ENCODE data around the gene EMCN.

The EMCN gene

DNA sequence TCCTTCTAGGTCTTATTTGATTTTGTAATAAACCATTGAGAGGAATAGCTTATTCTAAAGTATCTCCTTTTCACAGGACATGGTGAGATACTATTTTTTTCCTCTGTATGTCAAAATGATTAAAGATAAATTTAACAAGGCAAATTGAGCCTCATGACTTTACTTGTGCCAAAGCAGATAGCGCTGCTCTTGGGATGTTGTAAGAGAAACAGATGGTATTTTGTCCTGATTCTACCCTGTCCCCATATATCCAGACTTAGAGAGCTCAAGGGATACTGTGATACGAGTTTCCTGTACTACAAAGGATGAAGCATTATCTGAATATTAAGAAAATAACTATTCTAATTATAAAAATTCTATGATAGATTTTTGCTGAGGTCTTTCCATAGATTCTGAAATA, 34.0 kb downstream of the EMCN start:
- no peak for ATAC-seq (replicated peaks; ENCODE audit: extremely low read depth, poor library complexity, severe bottlenecking)
- Mint-ChIP-seq H3K9me3 (no peaks in the 10 kb centered on the region), H3K4me1 (no peaks in the 10 kb centered on the region), H3K27me3 (peaks cover 29% of the 10 kb centered on the region), H3K4me3 (no peak overlapping the region), H3K36me3 (ENCODE audit: insufficient read depth) (no peaks in the 10 kb centered on the region), H3K27ac (ENCODE audit: low read depth) (no peak overlapping the region)
- DNase-seq (ENCODE audit: low spot score in 2 of 2), result no peak

DNA sequence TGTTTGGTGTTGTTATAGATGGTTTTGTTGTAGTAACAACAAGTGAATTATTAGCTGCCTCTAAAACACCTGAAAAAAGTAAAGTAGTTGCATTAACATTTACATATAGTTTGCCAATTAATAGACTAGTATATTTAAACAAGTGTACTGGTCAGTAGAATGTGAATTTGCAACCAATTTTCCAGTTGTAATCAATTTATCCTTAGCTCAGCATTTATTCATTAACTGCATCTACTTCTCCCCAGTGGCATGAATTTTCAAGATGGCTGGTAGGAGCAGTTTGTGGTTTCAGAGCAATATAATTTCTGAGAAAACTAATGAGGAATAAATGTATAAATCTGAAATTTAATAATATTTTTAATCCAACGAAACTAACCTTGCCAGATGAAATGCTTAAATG, 37.9 kb downstream of the EMCN start:
- Mint-ChIP-seq H3K9me3 (no peaks in the 10 kb centered on the region), H3K4me1 (no peaks in the 10 kb centered on the region), H3K4me3 (no peak overlapping the region), H3K36me3 (ENCODE audit: insufficient read depth) (no peaks in the 10 kb centered on the region), H3K27me3 (peaks cover 17% of the 10 kb centered on the region), H3K27ac (ENCODE audit: low read depth) (no peak overlapping the region)
- ATAC-seq (replicated peaks; ENCODE audit: extremely low read depth, poor library complexity, severe bottlenecking) (no peak), DNase-seq (ENCODE audit: low spot score in 2 of 2) (no peak)

DNA sequence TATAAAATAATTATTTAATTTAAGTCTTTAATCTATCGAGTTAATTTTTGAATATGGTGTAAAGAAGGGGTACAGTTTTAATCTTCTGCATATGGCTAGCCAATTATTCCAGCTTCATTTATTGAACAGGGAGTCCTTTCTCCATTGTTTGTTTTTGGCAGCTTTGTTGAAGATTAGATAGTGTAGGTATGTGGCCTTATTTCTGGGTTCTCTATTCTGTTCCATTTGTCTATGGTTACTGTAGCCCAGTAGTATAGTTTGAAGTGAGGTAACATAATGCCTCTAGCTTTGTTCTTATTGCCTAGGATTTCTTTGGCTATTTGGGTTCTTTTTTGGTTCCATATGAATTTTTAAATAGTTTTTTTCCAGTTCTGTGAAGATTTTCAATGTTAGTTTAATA, 48.3 kb downstream of the EMCN start:
- no peaks in the 10 kb centered on the region for H3K9me3 Mint-ChIP-seq
- H3K4me1 Mint-ChIP-seq, result no peaks in the 10 kb centered on the region
- no peak overlapping the region for H3K4me3 Mint-ChIP-seq
- ATAC-seq (replicated peaks; ENCODE audit: extremely low read depth, poor library complexity, severe bottlenecking) (no peak), DNase-seq (ENCODE audit: low spot score in 2 of 2) (no peak)
- H3K36me3 Mint-ChIP-seq (ENCODE audit: insufficient read depth), result no peaks in the 10 kb centered on the region
- no peak overlapping the region for H3K27ac Mint-ChIP-seq (ENCODE audit: low read depth)
- no peaks in the 10 kb centered on the region for H3K27me3 Mint-ChIP-seq

DNA sequence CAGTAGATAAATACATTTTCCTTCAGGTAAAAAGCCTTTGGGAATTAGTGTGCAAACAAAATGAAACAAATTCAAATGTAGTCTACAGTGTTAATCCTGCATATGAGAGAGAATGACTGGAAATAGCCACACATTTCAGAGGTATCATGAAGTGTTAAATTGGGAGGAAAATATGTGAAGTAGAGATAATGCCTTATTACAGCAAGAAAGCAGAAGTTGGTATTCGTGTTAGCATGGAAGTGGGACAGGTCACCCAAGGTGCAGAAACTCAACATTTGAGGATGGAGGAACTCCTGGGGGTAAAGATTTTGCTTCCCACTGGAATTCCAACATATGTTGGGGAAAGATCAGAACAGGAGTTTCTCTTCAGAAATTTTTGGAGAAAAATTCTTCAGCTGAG, 51.3 kb downstream of the EMCN start:
- Mint-ChIP-seq H3K4me1 (no peaks in the 10 kb centered on the region), H3K9me3 (no peaks in the 10 kb centered on the region), H3K36me3 (ENCODE audit: insufficient read depth) (no peaks in the 10 kb centered on the region), H3K27ac (ENCODE audit: low read depth) (no peak overlapping the region), H3K27me3 (no peaks in the 10 kb centered on the region), H3K4me3 (no peak overlapping the region)
- no peak for DNase-seq (ENCODE audit: low spot score in 2 of 2)
- ATAC-seq (replicated peaks; ENCODE audit: extremely low read depth, poor library complexity, severe bottlenecking), result no peak

DNA sequence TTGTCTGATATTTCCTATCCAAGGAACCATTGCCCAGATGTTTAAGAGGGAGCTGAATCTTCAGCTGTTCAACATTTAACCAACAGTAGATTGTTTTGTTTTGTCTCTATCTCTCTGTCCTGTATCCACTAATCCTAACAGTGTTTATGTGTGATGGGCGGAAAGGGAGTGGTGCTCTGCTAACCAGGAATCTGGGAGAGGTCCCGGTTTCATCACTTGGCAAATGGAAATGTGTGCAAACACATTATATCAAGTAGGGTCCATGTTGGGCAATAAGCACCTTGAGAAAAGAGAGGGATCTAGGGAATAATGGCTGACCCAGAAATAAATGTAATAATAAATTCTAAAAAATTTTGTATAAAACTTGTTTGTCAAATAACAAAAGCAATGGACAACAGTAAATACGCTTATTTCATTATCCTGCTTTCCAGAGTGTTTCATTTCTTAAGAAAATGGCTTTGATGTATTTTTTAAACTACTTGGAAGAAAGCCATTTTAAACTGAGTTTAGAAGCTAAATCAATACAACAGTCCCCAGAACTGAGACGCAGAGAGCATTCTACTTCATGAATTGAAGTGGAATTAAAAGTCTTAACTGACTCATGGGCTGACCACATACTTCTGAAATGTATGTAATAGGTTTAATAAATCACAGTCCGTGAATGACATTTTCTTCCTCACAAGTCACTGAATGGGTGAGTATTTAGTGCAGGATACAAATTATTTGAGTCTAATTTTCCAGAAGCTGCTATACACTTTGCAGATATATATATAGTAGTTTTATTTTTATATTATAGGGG, 55.8 kb downstream of the EMCN start:
- DNase-seq (ENCODE audit: low spot score in 2 of 2) (no peak), ATAC-seq (replicated peaks; ENCODE audit: extremely low read depth, poor library complexity, severe bottlenecking) (no peak)
- no peaks in the 10 kb centered on the region for H3K27me3 Mint-ChIP-seq
- peaks cover 5% of the 10 kb centered on the region for H3K4me1 Mint-ChIP-seq
- H3K9me3 Mint-ChIP-seq, result no peaks in the 10 kb centered on the region
- no peaks in the 10 kb centered on the region for H3K36me3 Mint-ChIP-seq (ENCODE audit: insufficient read depth)
- no peak overlapping the region for H3K4me3 Mint-ChIP-seq
- no peak overlapping the region for H3K27ac Mint-ChIP-seq (ENCODE audit: low read depth)

DNA sequence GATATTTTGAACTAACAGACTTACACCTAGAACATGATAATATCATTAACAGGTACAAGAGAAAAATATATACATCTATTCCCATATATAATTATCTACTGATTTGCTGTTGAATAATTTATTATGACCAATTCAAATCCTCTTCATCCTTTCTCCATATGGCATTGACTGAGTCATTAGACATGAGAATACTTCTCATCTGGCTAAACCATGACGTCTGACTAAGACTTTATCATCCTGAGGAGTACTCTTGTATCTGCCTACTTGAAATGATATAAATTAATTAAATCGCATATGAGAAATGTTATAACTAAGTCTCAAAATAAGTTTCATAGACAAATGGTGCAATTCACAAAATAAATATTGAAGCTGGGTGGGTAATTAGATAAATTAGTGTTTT, 67.4 kb downstream of the EMCN start:
- Mint-ChIP-seq H3K9me3 (peaks cover 5% of the 10 kb centered on the region), H3K4me3 (no peak overlapping the region), H3K4me1 (no peaks in the 10 kb centered on the region), H3K27me3 (peaks cover 7% of the 10 kb centered on the region), H3K27ac (ENCODE audit: low read depth) (no peak overlapping the region), H3K36me3 (ENCODE audit: insufficient read depth) (no peaks in the 10 kb centered on the region)
- DNase-seq (ENCODE audit: low spot score in 2 of 2) (no peak), ATAC-seq (replicated peaks; ENCODE audit: extremely low read depth, poor library complexity, severe bottlenecking) (no peak)

DNA sequence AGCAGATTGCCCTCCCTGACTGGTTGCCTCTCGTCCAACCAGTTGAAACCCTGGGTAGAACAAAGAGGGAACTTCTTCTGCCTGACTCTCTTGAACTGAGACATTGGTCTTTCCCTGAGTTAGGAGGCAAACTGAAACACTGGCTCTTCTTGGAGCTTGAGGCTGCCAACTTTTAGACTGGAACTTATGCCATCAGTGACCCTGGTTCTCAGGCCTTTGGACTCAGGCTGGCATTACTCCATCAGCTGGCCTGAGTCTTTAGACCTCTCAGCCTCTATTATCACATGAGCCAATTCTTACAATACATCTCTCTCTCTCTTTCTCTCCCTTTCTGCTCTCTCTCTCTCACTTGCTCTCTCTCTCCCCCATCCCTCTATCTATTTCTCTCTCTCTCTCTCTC, 86.4 kb downstream of the EMCN start:
- H3K27me3 Mint-ChIP-seq, result peaks cover 10% of the 10 kb centered on the region
- ATAC-seq (replicated peaks; ENCODE audit: extremely low read depth, poor library complexity, severe bottlenecking) (no peak), DNase-seq (ENCODE audit: low spot score in 2 of 2) (no peak)
- H3K27ac Mint-ChIP-seq (ENCODE audit: low read depth), result no peak overlapping the region
- no peak overlapping the region for H3K4me3 Mint-ChIP-seq
- H3K9me3 Mint-ChIP-seq, result no peaks in the 10 kb centered on the region
- no peaks in the 10 kb centered on the region for H3K36me3 Mint-ChIP-seq (ENCODE audit: insufficient read depth)
- no peaks in the 10 kb centered on the region for H3K4me1 Mint-ChIP-seq

DNA sequence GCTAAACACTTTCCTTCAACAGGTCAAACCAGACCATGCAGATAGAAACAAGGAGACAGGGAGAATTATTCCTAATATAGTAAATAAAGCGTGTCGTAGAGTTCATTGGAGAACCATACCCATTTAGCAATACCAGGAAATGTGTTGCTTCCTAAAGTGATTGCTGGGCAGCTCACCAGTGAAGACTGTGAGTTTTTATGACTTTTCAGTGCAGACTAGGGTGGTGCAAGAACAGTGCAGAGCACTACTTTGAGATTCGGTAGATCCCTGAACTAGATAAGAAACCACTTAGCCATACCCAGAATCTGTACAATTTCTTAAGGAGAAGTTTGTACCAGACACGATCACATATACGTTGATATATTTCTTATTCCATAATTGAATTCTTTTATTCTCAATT, 87.4 kb downstream of the EMCN start:
- no peak overlapping the region for H3K4me3 Mint-ChIP-seq

DNA sequence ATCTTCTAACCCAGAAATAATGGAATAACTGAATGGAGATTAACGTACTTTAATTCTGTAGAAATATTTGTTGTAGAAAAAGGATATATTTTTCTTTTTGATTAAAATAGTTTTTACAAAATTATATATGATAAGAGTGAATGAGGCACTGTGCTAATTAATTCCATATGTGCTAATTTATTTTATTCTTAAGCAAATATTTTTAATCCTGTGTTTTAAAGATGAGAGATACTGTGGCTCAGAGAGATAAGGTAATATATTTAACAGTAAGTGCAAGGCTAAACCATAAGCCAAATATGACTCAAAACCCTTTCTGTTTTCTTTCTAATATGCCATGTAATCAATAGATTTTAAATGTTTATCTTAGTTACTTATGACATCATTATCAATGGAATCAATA, 88.2 kb downstream of the EMCN start:
- ATAC-seq (replicated peaks; ENCODE audit: extremely low read depth, poor library complexity, severe bottlenecking) (no peak), DNase-seq (ENCODE audit: low spot score in 2 of 2) (no peak)
- Mint-ChIP-seq H3K4me3 (no peak overlapping the region), H3K36me3 (ENCODE audit: insufficient read depth) (no peaks in the 10 kb centered on the region), H3K9me3 (no peaks in the 10 kb centered on the region), H3K27ac (ENCODE audit: low read depth) (no peak overlapping the region), H3K27me3 (peaks cover 10% of the 10 kb centered on the region), H3K4me1 (no peaks in the 10 kb centered on the region)

More for the DNA sequence above, 87.4 kb downstream of the EMCN start:
- ATAC-seq (replicated peaks; ENCODE audit: extremely low read depth, poor library complexity, severe bottlenecking), result no peak
- H3K27me3 Mint-ChIP-seq, result peaks cover 10% of the 10 kb centered on the region
- no peak for DNase-seq (ENCODE audit: low spot score in 2 of 2)
- no peaks in the 10 kb centered on the region for H3K36me3 Mint-ChIP-seq (ENCODE audit: insufficient read depth)
- H3K9me3 Mint-ChIP-seq, result no peaks in the 10 kb centered on the region
- no peaks in the 10 kb centered on the region for H3K4me1 Mint-ChIP-seq
- H3K27ac Mint-ChIP-seq (ENCODE audit: low read depth), result no peak overlapping the region

DNA sequence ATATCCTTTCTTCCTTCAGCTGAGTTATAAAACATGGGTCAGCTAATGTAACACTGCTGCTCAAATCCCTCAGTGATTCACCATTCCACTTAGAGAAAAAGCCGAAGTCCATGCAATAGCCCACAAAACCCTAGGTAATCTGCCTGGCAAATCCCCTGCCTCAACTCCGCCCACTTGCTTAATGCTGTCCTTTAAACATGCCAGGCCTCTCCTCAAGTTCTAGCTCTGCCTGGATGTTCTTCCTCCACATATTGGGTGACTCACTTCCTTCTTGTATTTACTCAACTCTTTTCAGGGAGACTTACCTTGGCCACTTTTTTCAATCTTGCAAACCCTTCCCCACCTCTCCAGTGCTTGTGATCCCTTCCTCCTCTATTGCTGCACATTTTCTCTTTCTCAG, 89.8 kb downstream of the EMCN start:
- Mint-ChIP-seq H3K4me1 (no peaks in the 10 kb centered on the region), H3K4me3 (no peak overlapping the region), H3K9me3 (no peaks in the 10 kb centered on the region), H3K27me3 (peaks cover 10% of the 10 kb centered on the region), H3K36me3 (ENCODE audit: insufficient read depth) (no peaks in the 10 kb centered on the region), H3K27ac (ENCODE audit: low read depth) (no peak overlapping the region)
- no peak for DNase-seq (ENCODE audit: low spot score in 2 of 2)
- no peak for ATAC-seq (replicated peaks; ENCODE audit: extremely low read depth, poor library complexity, severe bottlenecking)

DNA sequence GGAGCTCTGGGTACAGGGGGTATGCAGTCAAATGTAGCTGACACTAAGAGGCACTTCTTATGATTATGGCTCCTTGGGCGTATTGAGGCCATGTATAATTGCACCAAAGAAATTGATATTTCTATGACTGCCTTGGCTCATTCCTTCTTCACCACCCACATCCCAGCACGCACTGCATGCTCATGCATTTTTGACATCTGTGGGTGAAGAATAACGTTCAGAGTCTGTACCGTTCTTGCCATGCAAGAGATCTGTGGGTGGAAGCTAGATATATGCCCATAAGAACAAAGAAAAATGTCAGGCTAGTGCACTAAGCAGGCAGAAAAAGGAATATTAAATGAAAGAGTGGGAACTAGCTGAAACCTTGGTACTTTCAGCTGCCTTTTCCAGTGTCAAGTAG, 93.4 kb downstream of the EMCN start:
- no peaks in the 10 kb centered on the region for H3K36me3 Mint-ChIP-seq (ENCODE audit: insufficient read depth)
- no peak for DNase-seq (ENCODE audit: low spot score in 2 of 2)
- ATAC-seq (replicated peaks; ENCODE audit: extremely low read depth, poor library complexity, severe bottlenecking), result no peak
- no peaks in the 10 kb centered on the region for H3K4me1 Mint-ChIP-seq
- H3K9me3 Mint-ChIP-seq, result no peaks in the 10 kb centered on the region
- no peak overlapping the region for H3K4me3 Mint-ChIP-seq
- H3K27me3 Mint-ChIP-seq, result peaks cover 10% of the 10 kb centered on the region
- H3K27ac Mint-ChIP-seq (ENCODE audit: low read depth), result no peak overlapping the region

DNA sequence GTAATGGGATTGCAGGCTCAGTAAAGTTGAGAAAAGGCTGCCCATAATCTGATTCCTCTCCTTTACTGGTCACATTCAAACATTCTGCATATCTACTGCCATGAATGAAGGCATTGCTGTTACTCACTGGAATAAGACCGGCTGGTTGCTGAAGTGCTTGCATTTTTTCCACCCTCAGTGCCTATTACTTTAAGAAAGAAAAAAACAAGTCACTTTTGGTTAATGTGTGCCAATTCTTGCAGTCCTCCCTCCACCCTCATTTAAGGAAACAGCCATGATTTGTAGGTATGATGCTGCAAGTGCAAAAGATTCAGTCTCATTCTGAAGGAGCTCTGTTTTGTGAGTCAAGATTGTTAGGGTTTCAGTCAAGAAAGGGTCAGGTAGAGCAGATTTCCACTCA, 94.9 kb downstream of the EMCN start:
- ATAC-seq (replicated peaks; ENCODE audit: extremely low read depth, poor library complexity, severe bottlenecking) (no peak), DNase-seq (ENCODE audit: low spot score in 2 of 2) (no peak)
- no peaks in the 10 kb centered on the region for H3K9me3 Mint-ChIP-seq
- no peak overlapping the region for H3K27ac Mint-ChIP-seq (ENCODE audit: low read depth)
- peaks cover 18% of the 10 kb centered on the region for H3K27me3 Mint-ChIP-seq
- H3K36me3 Mint-ChIP-seq (ENCODE audit: insufficient read depth), result no peaks in the 10 kb centered on the region
- no peaks in the 10 kb centered on the region for H3K4me1 Mint-ChIP-seq
- no peak overlapping the region for H3K4me3 Mint-ChIP-seq

DNA sequence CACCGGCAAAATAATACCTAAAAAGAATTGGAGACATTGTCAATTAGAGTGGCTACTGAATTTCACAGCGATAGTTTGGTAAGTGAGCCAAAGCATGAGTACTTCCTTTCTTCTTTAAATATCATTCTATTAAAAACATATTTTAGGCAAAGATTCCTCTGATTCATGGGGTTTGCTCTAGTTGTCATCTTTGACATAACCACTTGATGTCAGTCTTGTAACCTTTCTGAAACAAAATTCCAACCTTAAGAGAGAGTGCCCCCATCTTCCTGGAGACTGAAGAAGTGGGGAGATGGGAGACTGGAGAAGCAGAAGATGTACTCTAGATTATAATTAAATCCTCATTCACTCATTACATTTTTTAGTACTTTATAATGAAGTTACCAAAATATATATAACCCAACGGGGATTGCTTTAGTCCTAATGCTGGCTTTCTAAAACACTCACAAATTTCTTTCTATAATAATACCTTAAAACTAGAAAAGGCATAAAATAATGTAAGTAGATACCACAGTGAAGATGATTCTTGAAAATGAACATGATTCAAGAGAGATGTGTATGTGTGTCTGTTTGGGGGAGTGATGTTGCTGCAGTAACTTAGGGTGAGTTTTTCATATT, 96.4 kb downstream of the EMCN start:
- DNase-seq (ENCODE audit: low spot score in 2 of 2) (no peak), ATAC-seq (replicated peaks; ENCODE audit: extremely low read depth, poor library complexity, severe bottlenecking) (no peak)
- Mint-ChIP-seq H3K27me3 (peaks cover 11% of the 10 kb centered on the region), H3K9me3 (no peaks in the 10 kb centered on the region), H3K4me1 (no peaks in the 10 kb centered on the region), H3K27ac (ENCODE audit: low read depth) (no peak overlapping the region), H3K4me3 (no peak overlapping the region), H3K36me3 (ENCODE audit: insufficient read depth) (no peaks in the 10 kb centered on the region)
